Measurements from ENCODE around the gene FBXW12.
"Not testable (repeated sequence)": the region's sequence is repeated elsewhere in the genome, so short reads cannot be mapped to it uniquely, and the experiment has no call there.

The FBXW12 gene

DNA sequence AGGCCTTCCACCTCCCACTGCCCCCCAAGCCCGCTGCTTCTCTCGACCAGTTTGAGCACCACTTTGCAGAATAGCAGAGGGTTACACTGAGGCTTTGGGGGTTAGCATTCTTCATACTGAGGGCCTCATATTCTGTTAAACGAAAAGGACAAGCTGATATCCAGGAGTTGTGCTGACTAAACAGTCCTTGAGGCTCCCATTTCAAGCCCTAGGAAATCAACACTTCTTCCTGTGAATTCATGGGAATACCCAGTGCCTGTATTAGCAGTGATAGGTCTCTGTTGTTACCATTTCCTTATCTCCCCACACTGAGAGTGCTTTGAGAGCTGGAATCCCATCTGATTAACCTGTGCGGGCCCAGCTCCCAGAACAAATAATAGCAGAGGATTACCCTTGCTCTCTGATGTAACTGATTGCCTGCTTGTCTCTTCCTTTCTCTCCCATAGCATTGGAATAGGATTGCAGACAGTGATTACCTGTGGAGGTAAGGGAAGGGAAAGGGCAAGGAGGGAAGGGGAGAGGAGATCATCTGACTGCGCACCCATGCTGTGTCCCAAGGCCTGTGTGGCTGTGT, 930 bp downstream of the FBXW12 start:
- no peak for DNase-seq (ENCODE audit: low spot score)

DNA sequence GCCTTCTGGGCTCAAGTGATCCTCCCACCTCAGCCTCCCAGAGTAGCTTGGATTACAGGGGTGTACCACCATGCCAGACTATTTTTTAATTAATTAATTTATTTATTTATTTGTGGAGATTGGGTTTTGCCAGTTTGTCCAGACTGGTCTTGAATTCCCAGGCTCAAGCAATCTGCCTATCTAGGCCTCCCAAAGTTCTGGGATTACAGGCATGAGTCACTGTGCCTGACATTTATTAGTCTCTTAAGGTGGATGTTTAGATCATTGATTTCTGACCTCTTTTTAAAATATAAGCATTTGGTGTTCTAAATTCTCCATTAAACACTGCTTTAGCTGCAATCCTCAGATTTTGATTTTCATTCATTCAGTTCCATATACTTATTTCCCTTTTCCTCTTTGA, 15.6 kb downstream of the FBXW12 start:
- DNase-seq (ENCODE audit: low spot score), result no peak

DNA sequence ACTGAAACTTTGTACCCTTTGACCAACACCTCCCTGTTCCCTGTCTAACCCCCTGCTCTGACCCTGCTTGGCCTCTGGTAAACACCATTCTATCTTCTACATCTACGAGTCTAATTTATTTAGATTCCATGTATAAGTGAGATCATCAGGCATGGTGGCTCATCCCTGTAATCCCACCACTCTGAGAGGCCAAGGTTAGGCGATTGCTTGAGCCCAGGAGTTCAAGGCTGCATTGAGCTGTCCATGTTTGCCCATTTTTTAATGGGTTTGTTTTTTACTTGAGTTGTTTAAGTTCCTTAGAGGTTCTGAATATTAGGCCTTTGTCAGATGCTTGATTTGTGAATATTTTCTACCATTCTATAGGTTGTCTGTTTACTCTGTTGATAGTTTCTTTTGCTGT, 16.9 kb downstream of the FBXW12 start:
- DNase-seq (ENCODE audit: low spot score), result no peak

DNA sequence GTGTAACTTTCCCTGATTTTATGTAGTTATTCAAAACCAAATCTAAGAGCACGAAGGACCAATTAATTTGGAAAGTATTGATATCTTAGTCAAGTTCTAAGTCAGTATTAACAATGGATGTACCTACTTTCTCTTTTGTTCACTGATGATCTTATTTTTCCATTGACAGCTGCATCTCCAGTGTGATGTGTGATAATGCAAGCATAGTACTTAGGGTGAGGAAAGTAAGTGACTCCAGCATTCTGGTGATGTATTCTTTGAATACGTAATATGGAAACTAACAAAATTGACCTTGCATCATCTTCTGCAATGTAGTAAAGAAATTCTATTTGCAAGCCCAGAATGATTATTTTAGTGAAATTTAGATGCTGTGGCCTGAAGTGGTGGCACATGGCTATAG, 22.4 kb downstream of the FBXW12 start:
- no peak for DNase-seq (ENCODE audit: low spot score)

DNA sequence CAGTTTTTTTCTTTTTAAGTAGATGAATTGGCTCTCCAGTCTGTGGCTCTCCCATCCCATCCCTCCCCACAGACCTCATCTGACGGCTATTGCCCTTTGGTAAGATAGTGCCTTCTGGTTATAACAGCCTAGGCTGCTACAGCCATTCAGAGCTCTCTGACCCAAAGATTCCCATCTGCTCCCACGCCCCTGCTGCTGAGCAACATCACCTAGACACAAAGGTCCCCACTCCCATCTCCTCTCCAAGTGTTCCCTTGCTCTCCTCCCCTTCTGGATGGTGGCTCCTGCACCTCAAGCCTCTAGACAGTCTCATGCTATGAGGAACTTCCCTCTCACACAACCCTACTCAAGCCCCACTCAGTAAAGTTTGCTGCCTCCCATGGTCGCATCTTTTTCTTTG, 23.7 kb downstream of the FBXW12 start:
- no peak for DNase-seq (ENCODE audit: low spot score)

DNA sequence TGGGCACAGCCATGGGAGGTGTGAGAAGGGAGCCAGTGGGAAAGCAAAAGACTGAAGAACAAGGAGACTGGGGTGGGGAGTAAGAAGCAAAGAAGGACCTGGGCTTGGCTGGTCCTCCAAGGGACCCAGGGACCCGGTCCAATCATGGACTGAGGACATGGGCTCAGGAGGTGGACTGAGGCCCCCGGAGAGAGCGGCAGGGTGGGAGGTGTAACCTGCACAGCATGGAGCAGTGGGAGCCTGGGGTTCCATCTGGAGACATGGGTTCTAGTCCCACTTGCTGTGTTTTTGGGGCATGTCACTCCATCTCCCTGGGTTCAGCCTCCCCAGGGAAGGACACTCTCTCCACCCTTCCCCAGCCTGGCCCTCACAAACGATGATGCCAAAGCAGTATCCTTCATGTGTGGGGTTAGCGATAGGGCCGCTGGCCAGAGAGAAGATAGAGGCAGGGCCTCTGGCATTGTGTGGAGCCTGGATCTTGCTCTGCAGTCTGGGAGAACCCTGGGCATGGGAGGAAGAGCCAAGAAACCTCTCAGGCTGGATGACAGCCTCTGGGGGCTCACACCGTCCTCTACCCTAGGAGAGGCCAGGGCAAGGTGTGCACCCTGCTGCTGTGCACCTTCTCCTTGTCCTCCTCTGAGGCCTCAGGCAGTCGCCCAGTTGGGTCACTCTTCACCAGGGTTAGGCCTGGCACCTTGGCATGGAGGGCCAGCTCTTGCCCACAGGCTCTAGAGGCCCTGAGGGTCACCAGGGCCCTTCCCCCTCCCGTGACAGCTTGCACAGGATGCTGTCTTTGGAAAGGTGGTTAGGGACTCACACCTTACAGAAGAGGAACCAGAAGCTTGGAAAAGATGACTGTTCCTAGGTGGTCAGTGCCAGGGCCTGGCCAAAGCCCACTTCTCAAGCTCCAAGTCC, 26.0 kb downstream of the FBXW12 start:
- DNase-seq (ENCODE audit: low spot score), result no peak

DNA sequence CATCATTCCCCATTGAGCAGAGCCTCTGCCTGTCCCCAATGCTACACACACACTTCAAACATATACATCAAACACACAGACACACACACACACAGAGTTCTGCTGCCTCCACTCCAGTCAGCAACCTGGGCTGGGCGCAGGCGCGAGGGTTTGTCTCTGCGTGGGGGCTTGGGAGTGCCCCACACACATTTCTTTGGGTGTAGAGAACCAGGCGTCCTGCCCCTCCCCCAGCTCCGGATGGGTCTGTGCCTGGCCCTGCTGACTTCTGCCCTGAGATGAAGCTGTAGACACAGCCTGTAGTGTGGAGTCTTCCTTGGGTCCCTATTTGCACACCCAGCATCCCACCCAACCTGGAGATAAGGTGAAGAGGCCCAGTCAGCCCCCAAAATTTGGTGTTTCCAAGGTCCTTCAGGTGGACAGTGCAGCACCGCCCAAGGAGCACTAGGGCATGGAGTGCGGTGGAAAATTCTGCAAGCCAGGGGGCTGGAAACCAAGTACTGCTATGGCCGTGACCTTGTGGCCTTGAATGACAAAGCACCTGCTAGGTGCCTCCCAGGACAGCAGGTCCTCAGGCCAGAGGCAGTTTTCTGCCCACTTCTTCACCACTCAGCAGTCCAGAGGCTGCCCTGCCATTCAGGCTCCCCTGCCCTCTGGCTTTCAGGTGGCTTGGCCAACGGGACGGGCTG, 26.8 kb downstream of the FBXW12 start:
- no peak for DNase-seq (ENCODE audit: low spot score)

DNA sequence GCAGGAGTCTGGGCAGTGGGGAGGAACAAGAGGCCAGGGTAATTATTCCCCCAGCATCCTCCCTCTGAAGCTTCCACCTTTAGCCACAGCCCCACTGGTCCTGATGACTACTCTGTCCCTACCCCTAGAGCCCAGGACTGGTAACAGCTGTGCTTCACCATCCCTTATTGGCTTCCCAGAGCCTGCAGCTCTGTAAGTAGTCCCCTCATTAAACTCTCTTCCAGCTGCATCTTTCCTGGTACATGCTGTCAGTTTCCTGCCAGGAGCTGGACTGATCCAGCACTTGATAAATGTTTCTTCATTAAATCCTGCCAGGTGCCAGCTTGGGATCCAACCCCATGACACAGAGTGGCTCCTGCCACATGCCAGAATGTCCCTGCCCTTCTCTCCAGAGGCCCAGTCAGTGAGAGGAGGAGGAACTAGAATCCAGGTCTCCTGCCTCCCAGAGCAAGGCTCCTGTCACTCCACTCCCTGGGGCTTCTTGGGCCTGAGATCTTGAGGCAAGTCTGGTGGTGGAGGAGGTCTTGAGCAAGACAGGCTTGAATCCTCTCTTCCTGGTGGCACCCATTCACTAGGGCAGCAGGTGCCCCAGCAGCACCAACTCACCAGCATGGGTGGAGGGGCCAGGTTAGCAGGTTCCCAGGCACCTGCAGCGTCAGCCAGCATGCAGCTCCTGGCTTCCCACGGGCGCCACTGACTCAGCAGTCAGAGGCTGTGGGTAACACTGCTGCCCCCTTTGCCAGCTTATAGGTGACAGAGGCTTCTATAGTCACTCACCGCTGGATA, 27.6 kb downstream of the FBXW12 start:
- no peak for DNase-seq (ENCODE audit: low spot score)

DNA sequence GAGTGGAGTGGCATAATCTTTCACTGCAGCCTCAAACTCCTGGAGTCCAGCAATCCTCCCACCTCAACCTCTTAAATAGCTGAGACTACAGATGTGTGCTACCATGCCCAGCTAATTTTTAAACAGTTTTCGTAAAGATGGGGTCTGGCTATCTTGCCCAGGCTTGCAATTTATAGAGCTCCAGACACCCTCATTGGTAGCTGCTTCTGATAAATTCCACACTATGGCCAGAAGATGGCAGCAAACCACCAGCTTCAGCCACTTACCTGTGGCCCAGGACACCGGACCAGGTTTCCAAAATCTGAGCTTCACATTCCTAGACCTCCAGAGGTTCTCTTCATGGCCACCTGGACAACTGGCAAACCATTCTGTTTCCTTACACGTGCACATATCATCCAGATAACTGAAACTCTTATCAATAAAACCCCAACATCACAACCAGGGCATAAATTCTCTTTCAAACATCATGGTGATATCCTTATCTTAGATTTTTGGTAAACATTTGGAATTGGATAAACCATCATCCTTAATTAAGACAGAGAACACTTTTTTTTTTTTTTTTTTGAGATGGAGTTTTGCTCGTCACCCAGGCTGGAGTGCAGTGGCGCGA, 28.9 kb downstream of the FBXW12 start:
- DNase-seq (ENCODE audit: low spot score), result peak; percentile 66

DNA sequence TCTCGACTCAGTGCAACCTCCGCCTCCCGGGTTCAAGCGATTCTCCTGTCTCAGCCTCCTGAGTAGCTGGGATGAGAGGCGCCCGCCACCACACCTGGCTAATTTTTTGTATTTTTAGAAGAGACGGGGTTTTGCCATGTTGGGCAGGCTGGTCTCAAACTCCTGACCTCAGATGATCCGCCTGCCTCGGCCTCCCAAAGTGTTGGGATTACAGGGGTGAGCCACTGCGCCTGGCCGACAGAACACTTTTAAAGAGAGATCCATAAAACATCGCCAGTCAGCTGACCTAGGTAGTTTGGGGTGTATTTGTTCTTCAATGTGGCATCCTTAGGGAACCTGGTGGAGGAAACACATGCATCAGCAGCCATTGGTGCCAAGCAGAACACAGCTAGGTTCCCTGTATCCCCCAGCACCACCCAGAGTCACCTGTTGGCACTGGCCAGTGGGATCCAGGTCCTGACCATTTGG, 29.4 kb downstream of the FBXW12 start:
- not testable (repeated sequence) for DNase-seq (ENCODE audit: low spot score)

DNA sequence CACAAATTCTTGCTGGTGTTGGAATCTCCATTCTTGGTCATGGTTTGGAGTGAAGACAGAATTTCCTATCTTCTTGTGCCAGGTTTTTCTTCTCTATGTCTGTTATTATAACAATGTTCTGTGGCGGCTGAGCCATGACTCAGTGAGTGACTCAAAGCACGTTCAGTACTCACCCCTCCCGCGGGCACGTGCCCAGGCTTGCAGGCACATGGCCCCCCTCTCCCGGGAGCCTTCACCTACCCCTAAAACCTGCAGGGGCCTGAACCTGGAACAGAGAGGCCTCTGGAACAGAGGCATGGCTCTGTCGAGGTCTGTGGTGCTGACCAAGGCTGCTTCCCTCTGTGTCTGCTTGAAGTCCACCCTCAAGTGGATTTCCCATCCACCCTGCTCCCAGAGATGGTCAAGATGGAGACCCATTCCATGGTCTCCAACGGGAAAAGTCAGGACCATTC, 30.3 kb downstream of the FBXW12 start:
- no peak for DNase-seq (ENCODE audit: low spot score)

DNA sequence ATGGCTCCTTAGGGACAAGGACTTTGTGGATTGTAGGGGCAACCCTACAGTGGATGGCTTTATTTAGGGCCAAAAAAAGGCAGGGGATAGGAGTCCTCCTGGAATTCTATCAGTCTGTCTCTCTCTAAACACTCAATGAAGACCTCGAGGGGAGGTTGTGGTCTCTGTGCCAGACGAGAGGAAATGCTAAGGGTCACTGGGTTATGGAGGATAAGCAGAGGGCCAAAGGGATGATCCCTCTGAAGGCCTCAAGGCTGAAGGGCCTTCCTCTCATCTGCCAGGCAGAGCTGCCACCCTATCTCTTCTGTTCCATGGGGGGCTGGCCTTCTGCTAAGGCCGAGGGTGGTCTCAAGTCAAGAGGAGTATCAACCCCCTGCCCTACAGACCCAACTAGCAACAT, 30.9 kb downstream of the FBXW12 start:
- DNase-seq (ENCODE audit: low spot score), result no peak

DNA sequence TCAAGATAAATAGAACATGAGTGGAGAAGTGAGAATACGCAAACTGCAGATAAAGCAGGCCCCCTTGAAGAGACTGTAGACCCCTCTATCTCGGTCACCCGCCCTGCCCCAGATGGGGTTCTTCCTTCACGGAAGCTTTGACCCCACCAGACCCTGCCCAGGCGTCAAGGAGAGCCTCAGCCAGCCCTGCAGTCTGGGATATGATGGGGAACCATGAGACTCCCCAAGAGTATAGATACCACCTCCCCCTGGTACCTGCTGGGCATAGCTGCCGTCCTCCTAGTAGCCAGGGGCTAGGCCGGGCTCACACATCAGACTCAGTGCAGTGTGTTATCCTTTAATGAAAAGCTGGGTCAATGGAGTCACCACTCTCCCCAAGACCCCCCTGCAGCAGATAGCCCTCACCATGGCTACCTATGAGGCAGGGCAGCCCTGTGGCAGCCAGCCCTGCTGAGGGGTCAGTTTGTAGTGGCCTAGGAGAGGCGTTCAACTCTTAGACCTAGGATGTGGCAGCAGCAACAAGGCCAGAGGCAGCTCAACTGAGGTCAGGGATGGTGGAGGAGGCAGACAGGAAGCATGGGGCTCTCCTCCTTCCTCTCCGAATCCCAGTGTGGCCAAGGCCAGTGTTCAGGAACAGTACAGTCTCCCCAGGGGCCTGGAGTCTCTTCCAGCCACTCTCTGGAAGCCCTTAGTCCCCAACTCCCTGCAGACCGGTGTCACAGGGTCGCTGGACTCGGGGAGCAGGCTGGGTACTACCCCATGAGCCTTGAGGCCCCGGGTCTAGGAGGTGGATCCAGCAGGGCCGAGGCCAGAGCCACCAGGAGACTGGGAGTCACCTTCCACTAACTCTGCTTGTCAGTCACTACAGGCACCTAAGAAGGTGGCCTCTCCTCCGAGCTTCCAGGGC, 31.8 kb downstream of the FBXW12 start:
- no peak for DNase-seq (ENCODE audit: low spot score)

DNA sequence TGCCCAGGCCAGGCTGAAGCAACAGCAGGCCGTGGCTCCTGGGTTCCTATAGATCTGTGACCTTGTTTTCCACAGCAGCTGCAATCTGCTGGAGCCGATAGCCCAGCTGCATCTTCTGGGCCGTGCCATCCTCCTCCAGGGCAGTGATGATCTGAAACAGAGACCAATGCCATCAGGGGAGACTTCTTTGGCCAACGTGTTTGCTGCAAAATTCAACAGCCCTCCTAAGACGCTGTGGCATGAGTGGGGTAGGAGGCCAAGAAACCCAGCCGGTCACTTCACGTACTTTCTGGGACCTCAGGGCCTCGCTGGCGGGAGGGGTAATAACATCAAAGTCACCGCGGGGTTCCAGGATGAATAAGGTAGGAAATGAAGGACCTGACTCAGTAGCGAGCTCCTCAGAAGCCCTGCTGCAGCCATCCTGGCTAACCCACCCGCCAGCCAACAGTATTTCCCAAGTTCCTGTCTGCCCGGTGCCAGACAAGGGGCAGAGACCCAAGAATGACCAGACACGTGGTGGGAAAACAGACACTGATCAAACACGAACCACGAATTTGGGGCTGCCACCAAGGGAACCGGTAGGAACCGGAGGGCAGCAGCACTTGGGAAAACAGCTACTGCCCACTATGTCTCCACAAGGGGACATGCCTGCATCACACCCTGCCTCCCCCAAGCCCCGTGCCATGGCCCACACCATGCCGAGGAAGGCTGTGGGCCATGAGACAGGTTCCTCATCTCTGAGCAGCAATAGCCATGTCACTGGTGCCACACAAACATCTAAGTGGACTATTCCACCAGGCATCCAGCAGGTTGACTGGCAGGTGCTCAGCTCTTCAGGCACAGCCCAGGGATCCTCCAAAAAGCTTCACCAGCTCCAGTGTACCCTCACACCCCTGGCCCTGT, 32.7 kb downstream of the FBXW12 start:
- no peak for DNase-seq (ENCODE audit: low spot score)

DNA sequence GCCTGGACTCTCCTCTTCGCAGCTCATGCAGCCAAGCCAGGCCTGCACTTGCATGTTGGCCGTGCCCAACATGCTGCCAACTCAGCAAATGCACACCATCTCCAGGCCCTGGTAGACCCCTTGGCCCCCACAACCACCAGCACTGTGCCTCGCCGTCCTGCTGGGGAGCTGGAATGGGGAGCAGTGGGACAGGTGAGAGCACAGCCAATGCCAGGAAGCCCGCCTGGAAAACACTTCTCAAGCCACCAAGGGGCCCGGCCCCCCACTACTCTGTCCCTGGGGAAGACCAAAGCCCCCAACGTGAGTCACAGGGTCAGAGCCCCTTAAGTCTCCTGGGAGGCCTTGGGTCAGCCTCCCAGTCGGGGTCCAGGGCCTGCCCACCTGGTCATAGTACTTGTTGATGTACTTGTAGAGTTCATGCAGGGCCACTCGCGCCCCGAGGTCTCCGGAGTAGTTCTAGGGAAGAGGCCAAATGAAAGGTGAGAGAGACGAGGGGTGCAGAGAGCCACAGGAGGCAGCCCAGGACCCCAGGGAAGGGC, 33.4 kb downstream of the FBXW12 start:
- DNase-seq (ENCODE audit: low spot score), result no peak

DNA sequence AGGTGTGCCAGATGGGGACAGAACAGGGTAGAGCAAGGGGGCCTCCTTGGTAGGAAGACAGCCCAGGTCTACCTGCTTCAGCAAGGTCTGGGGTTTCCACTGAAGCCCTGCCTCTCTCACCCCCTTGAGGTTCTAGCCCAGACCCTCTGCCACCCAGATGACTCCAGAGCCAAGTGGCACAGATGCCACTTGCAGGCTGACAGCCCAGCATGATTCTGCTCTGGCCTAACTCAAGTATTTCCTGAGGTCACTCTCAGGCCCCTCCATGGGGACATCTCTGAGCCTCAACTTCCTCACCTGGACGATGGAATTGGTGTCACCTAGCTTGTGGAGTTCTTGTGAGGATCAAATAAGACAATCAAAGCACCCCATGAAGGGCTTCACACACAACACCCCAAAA, 34.0 kb downstream of the FBXW12 start:
- DNase-seq (ENCODE audit: low spot score), result no peak

DNA sequence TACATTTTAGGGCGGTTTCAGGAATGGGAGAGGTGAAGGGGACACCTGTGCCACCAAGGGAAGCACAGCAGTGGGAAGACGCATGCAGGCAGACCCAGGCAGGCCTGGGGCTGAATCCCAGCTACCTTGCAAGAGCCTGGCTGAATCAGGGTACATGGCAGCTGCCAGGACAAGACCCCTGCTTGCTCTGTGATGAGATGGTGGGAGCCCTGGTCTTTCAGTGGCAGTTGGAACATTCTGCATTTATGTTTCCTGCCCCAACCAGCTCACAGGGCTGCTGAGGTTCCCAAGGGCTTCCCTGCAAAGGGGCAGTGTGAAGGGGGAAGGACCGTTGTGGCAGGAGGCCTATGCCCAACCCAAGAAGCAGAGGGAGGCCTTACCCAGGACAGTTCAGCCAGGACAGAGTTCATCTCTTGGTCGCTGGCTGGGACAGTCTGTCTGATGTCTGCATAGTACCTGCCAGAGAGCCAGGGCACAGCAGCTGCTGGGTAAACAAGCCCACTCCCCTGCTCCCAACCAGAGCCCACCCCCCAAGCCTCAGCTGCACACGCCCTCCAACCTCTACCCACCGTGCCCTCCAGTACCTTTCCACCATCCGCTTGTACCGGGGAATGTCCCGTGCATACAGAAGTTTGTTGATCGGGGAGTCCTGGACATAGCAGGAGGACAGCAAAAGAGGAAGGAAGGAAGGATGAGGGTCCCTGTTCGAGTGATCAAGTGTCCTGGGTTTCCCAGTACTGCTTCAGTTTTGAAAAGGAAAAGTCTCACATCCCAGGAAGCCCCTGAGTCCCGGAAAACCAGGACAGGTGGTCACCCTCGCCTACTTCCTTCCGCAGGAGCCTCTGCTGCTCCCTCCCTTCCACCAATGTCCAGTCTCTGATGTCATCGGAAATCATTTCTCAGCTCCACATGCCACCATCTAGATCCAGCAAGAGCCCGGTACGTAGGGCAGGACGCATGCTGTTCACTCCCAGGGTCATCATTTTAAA, 34.7 kb downstream of the FBXW12 start:
- DNase-seq (ENCODE audit: low spot score), result no peak

DNA sequence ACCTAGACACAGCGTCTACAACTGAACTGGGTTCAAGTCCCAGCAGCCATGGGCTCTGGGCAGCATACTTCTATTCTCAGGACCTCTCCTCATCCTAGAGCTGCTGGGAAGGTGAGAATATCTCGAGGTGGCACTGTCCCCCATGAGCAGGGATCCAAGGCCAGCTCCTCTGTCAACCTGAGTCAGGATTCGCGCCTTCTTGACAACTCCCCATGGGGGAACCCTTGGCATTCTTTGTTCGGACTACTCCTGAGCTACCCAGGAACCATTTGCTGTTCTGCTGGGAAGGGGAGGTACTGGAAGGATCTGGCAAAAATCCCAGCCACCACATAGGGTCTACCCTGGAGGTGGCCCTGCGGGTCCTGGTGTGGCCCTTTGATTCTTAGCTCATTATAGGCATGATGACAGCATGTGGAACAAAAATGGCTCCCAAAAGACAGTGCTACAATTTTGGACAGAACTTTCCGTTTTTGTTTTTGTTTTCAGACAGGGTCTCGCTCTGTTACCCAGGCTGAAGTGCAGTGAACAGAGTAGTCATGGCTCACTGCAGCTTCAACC, 35.6 kb downstream of the FBXW12 start:
- no peak for DNase-seq (ENCODE audit: low spot score)

All from globus pallidus (tissue), 1 donor.